ENCODE results near the gene ADA. TPM values are rescaled to one million over a fixed set of nuclear protein-coding genes. Genes with fewer than 3 reads are reported as not detected.
"Not testable (repeated sequence)": the region's sequence is repeated elsewhere in the genome, so short reads cannot be mapped to it uniquely, and the experiment has no call there.

ADA gene
- polyA plus RNA-seq, 3 donors: 4.9 to 6.3 (median 5.2) TPM

GRCh38 chr20:44684047-44684967, 32.8 kb upstream of the ADA start:
- no peak for DNase-seq (ENCODE audit: extremely low read depth in 1 of 11, low read depth in 9 of 11, low spot score in 4 of 11)

GRCh38 chr20:44683263-44684046, 32.0 kb upstream of the ADA start:
- DNase-seq (ENCODE audit: extremely low read depth in 1 of 11, low read depth in 9 of 11, low spot score in 4 of 11): peak in 7 of 11 donors; percentile 23 to 58 (median 38)

- no peak for DNase-seq (ENCODE audit: extremely low read depth in 1 of 11, low read depth in 9 of 11, low spot score in 4 of 11)
Observed at GRCh38 chr20:44681796-44682566, 30.5 kb upstream of the ADA start.

GRCh38 chr20:44678990-44679611, 27.6 kb upstream of the ADA start:
- no peak for DNase-seq (ENCODE audit: extremely low read depth in 1 of 11, low read depth in 9 of 11, low spot score in 4 of 11)

GRCh38 chr20:44678242-44678641, 26.7 kb upstream of the ADA start:
- no peak for DNase-seq (ENCODE audit: extremely low read depth in 1 of 11, low read depth in 9 of 11, low spot score in 4 of 11)

- not testable (repeated sequence) for DNase-seq (ENCODE audit: extremely low read depth in 1 of 11, low read depth in 9 of 11, low spot score in 4 of 11)
Observed at GRCh38 chr20:44672318-44672902, 20.9 kb upstream of the ADA start.

GRCh38 chr20:44671541-44671940, 20.0 kb upstream of the ADA start:
- not testable (repeated sequence) for DNase-seq (ENCODE audit: extremely low read depth in 1 of 11, low read depth in 9 of 11, low spot score in 4 of 11)

GRCh38 chr20:44670851-44671250, 19.4 kb upstream of the ADA start:
- not testable (repeated sequence) for DNase-seq (ENCODE audit: extremely low read depth in 1 of 11, low read depth in 9 of 11, low spot score in 4 of 11)

GRCh38 chr20:44666066-44666465, 14.6 kb upstream of the ADA start:
- no peak for DNase-seq (ENCODE audit: extremely low read depth in 1 of 11, low read depth in 9 of 11, low spot score in 4 of 11)

- DNase-seq (ENCODE audit: extremely low read depth in 1 of 11, low read depth in 9 of 11, low spot score in 4 of 11): no peak
Observed at GRCh38 chr20:44664131-44664530, 12.6 kb upstream of the ADA start.

- no peak for DNase-seq (ENCODE audit: extremely low read depth in 1 of 11, low read depth in 9 of 11, low spot score in 4 of 11)
Observed at GRCh38 chr20:44662261-44662660, 10.8 kb upstream of the ADA start.

- DNase-seq (ENCODE audit: extremely low read depth in 1 of 11, low read depth in 9 of 11, low spot score in 4 of 11): no peak
Observed at GRCh38 chr20:44660581-44660980, 9.1 kb upstream of the ADA start.

GRCh38 chr20:44659931-44660330, 8.4 kb upstream of the ADA start:
- no peak for DNase-seq (ENCODE audit: extremely low read depth in 1 of 11, low read depth in 9 of 11, low spot score in 4 of 11)

GRCh38 chr20:44658810-44659209, 7.3 kb upstream of the ADA start:
- DNase-seq (ENCODE audit: extremely low read depth in 1 of 11, low read depth in 9 of 11, low spot score in 4 of 11): no peak

- DNase-seq (ENCODE audit: extremely low read depth in 1 of 11, low read depth in 9 of 11, low spot score in 4 of 11): no peak
Observed at GRCh38 chr20:44657875-44658274, 6.4 kb upstream of the ADA start.

- DNase-seq (ENCODE audit: extremely low read depth in 1 of 11, low read depth in 9 of 11, low spot score in 4 of 11): no peak
Observed at GRCh38 chr20:44656448-44656847, 4.9 kb upstream of the ADA start.

- DNase-seq (ENCODE audit: extremely low read depth in 1 of 11, low read depth in 9 of 11, low spot score in 4 of 11): not testable (repeated sequence)
Observed at GRCh38 chr20:44654210-44654609, 2.7 kb upstream of the ADA start.

GRCh38 chr20:44653546-44653945, 2.0 kb upstream of the ADA start:
- DNase-seq (ENCODE audit: extremely low read depth in 1 of 11, low read depth in 9 of 11, low spot score in 4 of 11): no peak

- DNase-seq (ENCODE audit: extremely low read depth in 1 of 11, low read depth in 9 of 11, low spot score in 4 of 11): no peak
Observed at GRCh38 chr20:44651434-44651683, 140 bp downstream of the ADA start.

Measured in renal cortex interstitium (tissue), 11 donors.